HEK293 (cell line): ENCODE results near the gene RPS6KA4.

Experiments used
- ZNF23 ChIP-seq: fragments of 450-650 bp; formaldehyde crosslinking; IDR thresholded peaks from 2 replicates; pipeline ENCODE4 v1.5.1; 2016; ENCODE audit warnings: missing biosample characterization, missing genetic modification characterization, borderline replicate concordance
- TF ChIP-seq, protein P1 (sequence below): sonication (generic); formaldehyde crosslinking; IDR thresholded peaks from 2 replicates; pipeline ENCODE4 v1.8.1; 2022; ENCODE audit warnings: mild to moderate bottlenecking, moderate library complexity, missing genetic modification reagents

DNA sequence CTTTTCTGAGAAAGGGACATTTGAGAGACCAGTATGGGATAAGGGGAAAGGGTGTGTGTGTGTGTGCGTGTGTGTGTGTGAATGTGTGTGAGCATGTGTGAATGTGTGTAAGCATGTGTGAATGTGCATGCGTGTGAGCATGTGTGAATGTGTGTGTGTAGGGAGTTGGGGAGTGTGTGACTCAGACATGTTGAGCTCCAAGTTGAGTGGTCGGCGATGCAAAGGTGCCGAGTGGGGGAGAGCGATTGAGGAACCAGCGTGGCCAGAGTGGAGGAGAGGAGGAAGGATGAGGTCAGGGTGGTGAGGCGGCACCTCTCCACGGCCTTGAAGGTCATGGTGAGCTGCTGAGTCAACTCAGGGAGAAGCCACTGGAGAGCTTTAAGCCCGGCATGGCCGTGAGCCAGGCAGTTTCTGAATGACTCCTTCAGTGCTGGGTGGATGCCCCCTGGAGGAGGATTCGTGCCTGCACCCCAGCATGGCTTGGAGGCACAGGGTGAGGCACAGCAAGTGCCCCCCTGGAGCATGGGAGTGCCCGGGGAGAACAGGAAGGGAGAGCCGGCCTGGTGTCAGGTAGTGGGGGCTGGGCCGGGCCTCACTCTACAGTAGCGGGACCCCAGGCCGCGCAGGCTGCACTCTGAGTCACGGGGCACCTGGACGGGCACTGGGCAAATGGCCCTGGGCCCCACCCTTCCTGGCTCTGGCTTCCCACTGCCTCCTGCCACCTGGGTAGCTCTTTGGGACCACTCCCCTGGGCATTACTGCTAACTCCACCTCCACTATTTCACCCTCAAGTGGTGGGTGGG lies 27.2 kb upstream of the RPS6KA4 start:
- no peak for TF ChIP-seq ZNF23 (tag by site-specific recombination)
- TF ChIP-seq, protein P1, sequence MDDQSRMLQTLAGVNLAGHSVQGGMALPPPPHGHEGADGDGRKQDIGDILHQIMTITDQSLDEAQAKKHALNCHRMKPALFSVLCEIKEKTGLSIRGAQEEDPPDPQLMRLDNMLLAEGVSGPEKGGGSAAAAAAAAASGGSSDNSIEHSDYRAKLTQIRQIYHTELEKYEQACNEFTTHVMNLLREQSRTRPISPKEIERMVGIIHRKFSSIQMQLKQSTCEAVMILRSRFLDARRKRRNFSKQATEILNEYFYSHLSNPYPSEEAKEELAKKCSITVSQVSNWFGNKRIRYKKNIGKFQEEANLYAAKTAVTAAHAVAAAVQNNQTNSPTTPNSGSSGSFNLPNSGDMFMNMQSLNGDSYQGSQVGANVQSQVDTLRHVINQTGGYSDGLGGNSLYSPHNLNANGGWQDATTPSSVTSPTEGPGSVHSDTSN (CRISPR knock-in tag), result no peak
